ENCODE data around the gene TFF3. TPM values are rescaled to one million over a fixed set of nuclear protein-coding genes. Genes with fewer than 3 reads are reported as not detected.
A peak's percentile ranks its signal among the peaks of the same experiment; 100 is the strongest.

The TFF3 gene
- total and polyA plus RNA-seq, 2 donors (not counting 1 experiment from before 2014, with no cell fraction given) = not detected

- Histone ChIP-seq H3K79me2 (ENCODE audit: control insufficient read depth, insufficient read depth, low read length) (no peaks in the 10 kb centered on the region), H3K27me3 (ENCODE audit: control insufficient read depth, insufficient read depth, low read length) (no peaks in the 10 kb centered on the region), H3K9ac (ENCODE audit: insufficient read depth, low read length) (no peak overlapping the region), H3K36me3 (ENCODE audit: control insufficient read depth, insufficient read depth, low read length) (no peaks in the 10 kb centered on the region), H3K4me3 (replicated peaks in 1 of 4; ENCODE audit: control extremely low read depth in 1 of 4, insufficient read depth in 1 of 4, low read depth in 3 of 4, low read length in 4 of 4) (no peak overlapping the region), H3K4me1 (ENCODE audit: control insufficient read depth, extremely low read depth, insufficient read depth, low read length) (no peaks in the 10 kb centered on the region), H2AFZ (ENCODE audit: low read length) (no peak overlapping the region), H3K27ac (ENCODE audit: insufficient read depth, low read length) (no peak overlapping the region), H4K20me1 (ENCODE audit: control insufficient read depth, extremely low read depth, insufficient read depth, low read length) (no peaks in the 10 kb centered on the region), H3K4me2 (ENCODE audit: extremely low read depth, insufficient read depth, low read length) (no peak overlapping the region), H3K9me3 (ENCODE audit: control insufficient read depth, insufficient read depth, low read depth, low read length) (no peaks in the 10 kb centered on the region)
- DNase-seq (ENCODE audit: low read depth in 2 of 2) = peak in 1 of 2 donors; percentile 24
- TF ChIP-seq EZH2 (IDR thresholded peaks at IDR 0.05; ENCODE audit: low read length, missing control alignments) = no peak
Measured at GRCh38 chr21:42277593-42277992, 37.6 kb downstream of the TFF3 start.

GRCh38 chr21:42276526-42277154 lies 38.6 kb downstream of the TFF3 start:
- Histone ChIP-seq H2AFZ (ENCODE audit: low read length) (no peak overlapping the region), H3K4me3 (replicated peaks in 1 of 4; ENCODE audit: control extremely low read depth in 1 of 4, insufficient read depth in 1 of 4, low read depth in 3 of 4, low read length in 4 of 4) (no peak overlapping the region), H3K4me2 (ENCODE audit: extremely low read depth, insufficient read depth, low read length) (no peak overlapping the region), H3K27me3 (ENCODE audit: control insufficient read depth, insufficient read depth, low read length) (no peaks in the 10 kb centered on the region), H3K9me3 (ENCODE audit: control insufficient read depth, insufficient read depth, low read depth, low read length) (no peaks in the 10 kb centered on the region), H3K9ac (ENCODE audit: insufficient read depth, low read length) (no peak overlapping the region), H4K20me1 (ENCODE audit: control insufficient read depth, extremely low read depth, insufficient read depth, low read length) (no peaks in the 10 kb centered on the region), H3K27ac (ENCODE audit: insufficient read depth, low read length) (no peak overlapping the region), H3K36me3 (ENCODE audit: control insufficient read depth, insufficient read depth, low read length) (no peaks in the 10 kb centered on the region), H3K4me1 (ENCODE audit: control insufficient read depth, extremely low read depth, insufficient read depth, low read length) (no peaks in the 10 kb centered on the region), H3K79me2 (ENCODE audit: control insufficient read depth, insufficient read depth, low read length) (no peaks in the 10 kb centered on the region)
- DNase-seq (ENCODE audit: low read depth in 2 of 2) = no peak
- TF ChIP-seq CTCF (conservative IDR thresholded peaks at IDR 0.05 in 1 of 2, IDR thresholded peaks at IDR 0.05 in 1 of 2; ENCODE audit: low read depth in 1 of 2, low read length in 2 of 2) (no peak), EZH2 (IDR thresholded peaks at IDR 0.05; ENCODE audit: low read length, missing control alignments) (no peak)

GRCh38 chr21:42276076-42276475 lies 39.1 kb downstream of the TFF3 start:
- no peaks in the 10 kb centered on the region for H3K79me2 ChIP-seq (ENCODE audit: control insufficient read depth, insufficient read depth, low read length)
- H3K4me3 ChIP-seq (replicated peaks in 1 of 4; ENCODE audit: control extremely low read depth in 1 of 4, insufficient read depth in 1 of 4, low read depth in 3 of 4, low read length in 4 of 4) = no peak overlapping the region
- no peaks in the 10 kb centered on the region for H3K9me3 ChIP-seq (ENCODE audit: control insufficient read depth, insufficient read depth, low read depth, low read length)
- TF ChIP-seq EZH2 (IDR thresholded peaks at IDR 0.05; ENCODE audit: low read length, missing control alignments) = no peak
- no peak for TF ChIP-seq CTCF (conservative IDR thresholded peaks at IDR 0.05 in 1 of 2, IDR thresholded peaks at IDR 0.05 in 1 of 2; ENCODE audit: low read depth in 1 of 2, low read length in 2 of 2)
- no peaks in the 10 kb centered on the region for H3K36me3 ChIP-seq (ENCODE audit: control insufficient read depth, insufficient read depth, low read length)
- H2AFZ ChIP-seq (ENCODE audit: low read length) = no peak overlapping the region
- no peaks in the 10 kb centered on the region for H3K4me1 ChIP-seq (ENCODE audit: control insufficient read depth, extremely low read depth, insufficient read depth, low read length)
- H3K27me3 ChIP-seq (ENCODE audit: control insufficient read depth, insufficient read depth, low read length) = no peaks in the 10 kb centered on the region
- DNase-seq (ENCODE audit: low read depth in 2 of 2) = no peak
- H4K20me1 ChIP-seq (ENCODE audit: control insufficient read depth, extremely low read depth, insufficient read depth, low read length) = no peaks in the 10 kb centered on the region
- no peak overlapping the region for H3K27ac ChIP-seq (ENCODE audit: insufficient read depth, low read length)
- no peak overlapping the region for H3K4me2 ChIP-seq (ENCODE audit: extremely low read depth, insufficient read depth, low read length)
- H3K9ac ChIP-seq (ENCODE audit: insufficient read depth, low read length) = no peak overlapping the region
